Prostate gland (tissue), 2 donors: Measurements from ENCODE around the gene LZIC. TPM values are rescaled to one million over a fixed set of nuclear protein-coding genes. Genes with fewer than 3 reads are reported as not detected.

ENCODE experiments used
- DNase-seq: peaks from one replicate; pipeline ENCODE4 v3.0.0-alpha.2; 2019; ENCODE audit warnings: low spot score
- H3K27ac ChIP-seq, 2 donors: fragments of 200-600 bp; sonication (generic); 2 replicates each; pipeline ENCODE4 v1.5.1; 2017 to 2019
- H3K27me3 ChIP-seq: fragments of 200-600 bp; sonication (generic); replicated peaks from 2 replicates; pipeline ENCODE4 v1.5.1; 2019; ENCODE audit not compliant: insufficient read depth
- H3K36me3 ChIP-seq, 2 donors: fragments of 200-600 bp; sonication (generic); 1 replicate in 1 of 2; 2 replicates in 1 of 2; pipeline versions ENCODE4 v1.5.1 to v1.8.1; 2017 to 2019
- H3K4me1 ChIP-seq: fragments of 200-600 bp; sonication (generic); replicated peaks from 2 replicates; pipeline ENCODE4 v1.5.1; 2019
- H3K4me3 ChIP-seq, 2 donors: fragments of 200-600 bp; sonication (generic); 2 replicates each; pipeline ENCODE4 v1.5.1; 2017 to 2019
- H3K9me3 ChIP-seq: fragments of 200-600 bp; sonication (generic); 2 replicates; pipeline ENCODE4 v1.5.1; 2017
- POLR2A ChIP-seq: fragments of 450-650 bp; IDR thresholded peaks from one replicate; pipeline ENCODE4 v1.6.1; 2016; ENCODE audit warnings: antibody characterized with exemption, mild to moderate bottlenecking
- POLR2AphosphoS5 ChIP-seq: sonication (generic); formaldehyde crosslinking; IDR thresholded peaks from one replicate; pipeline ENCODE4 v1.6.1; 2017; ENCODE audit warnings: antibody characterized with exemption
- WGBS: methylation state at CpG from one replicate; pipeline ENCODE4 v1.1.5; 2018; 5-methylcytosine and 5-hydroxymethylcytosine counted together
- intact Hi-C: fragments of 100-400 bp; cut with DNase I; formaldehyde crosslinking; loops from one replicate; pipeline ENCODE4 v1.14.2; 2022
- microRNA-seq: library from miRNA; unstranded; fragments of <30 nt; microRNA quantifications from one replicate; pipeline ENCODE4, GENCODE V29; 2016
- small RNA-seq, 2 donors: library from RNA; depleted of rRNA; stranded (forward); fragments of <200 nt; gene quantifications; one replicate each; pipeline ENCODE3, GENCODE V24; 2016
- total RNA-seq, 2 donors: library from RNA; depleted of rRNA; stranded (reverse); fragments of >200 nt; gene quantifications; one replicate each; pipeline ENCODE4 v1.1.0, GENCODE V29; 2016
- TF ChIP-seq, protein P1 (sequence below), 4 experiments: fragments of 200-600 bp in 2 of 4; fragments of 450-650 bp in 2 of 4; sonication (generic) in 2 of 4; IDR thresholded peaks; 1 replicate in 3 of 4; 2 replicates in 1 of 4; pipeline ENCODE4 v1.5.1; 2016 to 2019; ENCODE audit warnings: antibody characterized with exemption in 4 of 4, mild to moderate bottlenecking in 2 of 4, moderate library complexity in 2 of 4

LZIC gene
- total RNA-seq, 2 donors from 2014 or later = 21.5 to 42.2 TPM

DNA sequence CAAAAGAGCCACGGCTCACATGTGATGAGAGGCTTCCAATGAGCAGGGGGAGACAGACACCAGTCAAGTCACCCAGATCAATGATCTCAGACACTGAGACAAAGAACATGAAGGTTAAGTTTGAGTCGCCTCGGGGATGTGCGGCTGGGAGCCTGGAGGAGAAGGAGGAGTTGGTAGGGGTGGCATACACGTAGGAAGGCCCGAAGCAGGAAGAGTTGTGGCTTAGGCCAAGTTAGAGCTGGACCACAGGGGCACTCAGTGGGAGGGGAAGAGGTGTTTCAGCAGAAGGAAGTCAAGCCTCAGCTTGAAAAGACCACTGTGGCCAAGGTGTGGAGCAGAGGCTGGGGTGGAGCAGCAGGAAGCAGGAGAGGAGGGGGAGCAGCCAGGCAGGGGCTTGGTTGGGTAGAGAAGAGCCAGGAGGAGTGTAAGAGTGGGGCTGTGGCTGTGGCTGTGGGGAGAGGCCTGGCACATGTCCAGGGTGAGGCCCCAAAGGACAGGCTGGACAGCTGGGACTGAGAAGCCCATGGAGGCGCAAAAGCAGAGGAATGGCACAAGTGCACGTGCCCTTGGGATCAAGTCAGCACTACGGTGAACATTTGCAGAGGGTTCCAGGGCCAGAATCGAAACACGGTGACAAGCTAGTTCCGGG, 60.8 kb downstream of the LZIC start:
- no peaks in the 10 kb centered on the region for H3K36me3 ChIP-seq
- intact Hi-C loops = no loop called here
- H3K27me3 ChIP-seq = no peaks in the 10 kb centered on the region
- no peak overlapping the region for H3K4me3 ChIP-seq
- no peaks in the 10 kb centered on the region for H3K9me3 ChIP-seq
- TF ChIP-seq, protein P1, sequence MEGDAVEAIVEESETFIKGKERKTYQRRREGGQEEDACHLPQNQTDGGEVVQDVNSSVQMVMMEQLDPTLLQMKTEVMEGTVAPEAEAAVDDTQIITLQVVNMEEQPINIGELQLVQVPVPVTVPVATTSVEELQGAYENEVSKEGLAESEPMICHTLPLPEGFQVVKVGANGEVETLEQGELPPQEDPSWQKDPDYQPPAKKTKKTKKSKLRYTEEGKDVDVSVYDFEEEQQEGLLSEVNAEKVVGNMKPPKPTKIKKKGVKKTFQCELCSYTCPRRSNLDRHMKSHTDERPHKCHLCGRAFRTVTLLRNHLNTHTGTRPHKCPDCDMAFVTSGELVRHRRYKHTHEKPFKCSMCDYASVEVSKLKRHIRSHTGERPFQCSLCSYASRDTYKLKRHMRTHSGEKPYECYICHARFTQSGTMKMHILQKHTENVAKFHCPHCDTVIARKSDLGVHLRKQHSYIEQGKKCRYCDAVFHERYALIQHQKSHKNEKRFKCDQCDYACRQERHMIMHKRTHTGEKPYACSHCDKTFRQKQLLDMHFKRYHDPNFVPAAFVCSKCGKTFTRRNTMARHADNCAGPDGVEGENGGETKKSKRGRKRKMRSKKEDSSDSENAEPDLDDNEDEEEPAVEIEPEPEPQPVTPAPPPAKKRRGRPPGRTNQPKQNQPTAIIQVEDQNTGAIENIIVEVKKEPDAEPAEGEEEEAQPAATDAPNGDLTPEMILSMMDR (IDR thresholded peaks at IDR 0.05) = no peak
- TF ChIP-seq POLR2AphosphoS5 = no peak
- TF ChIP-seq POLR2A = no peak
- no peaks in the 10 kb centered on the region for H3K4me1 ChIP-seq
- no peak for DNase-seq
- WGBS = 75% methylated on average over 12 of the region's 12 CpGs
- H3K27ac ChIP-seq = no peak overlapping the region

DNA sequence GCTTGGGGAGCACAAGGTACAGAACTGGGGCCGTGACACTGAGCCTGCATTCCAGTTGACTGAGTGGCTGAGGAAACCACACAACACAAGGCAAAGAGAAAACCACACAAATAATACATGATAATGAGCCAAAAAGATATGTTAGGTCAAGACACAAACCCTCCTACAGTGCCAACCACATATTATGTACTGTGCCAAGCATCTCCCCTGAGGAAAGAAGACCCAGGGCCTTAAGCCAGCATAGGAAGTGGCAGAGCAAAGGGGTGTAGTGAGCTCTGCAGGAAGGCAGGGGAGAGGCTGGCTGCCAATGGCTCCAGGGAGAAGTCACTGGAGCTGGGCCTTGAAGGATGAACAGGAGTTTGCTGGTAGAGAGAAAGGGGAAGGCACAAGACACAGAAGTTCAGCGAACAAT, 61.3 kb downstream of the LZIC start:
- TF ChIP-seq, protein P1 (IDR thresholded peaks at IDR 0.05) = no peak
- TF ChIP-seq POLR2A (no peak), POLR2AphosphoS5 (no peak)
- DNase-seq = no peak
- no peaks in the 10 kb centered on the region for H3K9me3 ChIP-seq
- no peaks in the 10 kb centered on the region for H3K36me3 ChIP-seq
- H3K27ac ChIP-seq = no peak overlapping the region
- H3K27me3 ChIP-seq = no peaks in the 10 kb centered on the region
- no peak overlapping the region for H3K4me3 ChIP-seq
- WGBS = 86% methylated on average over 2 of the region's 2 CpGs
- intact Hi-C loops = no loop called here
- no peaks in the 10 kb centered on the region for H3K4me1 ChIP-seq

Small RNA genes lying within 50 kb of the gene (microRNA-seq; reads per million reads assigned to microRNA genes)
- 0.50 reads per million for gene MIR5697

Small RNA genes lying within 50 kb of the gene (small RNA-seq; reads per million reads assigned to genes)
- 0 reads per million in 2 donors for gene MIR5697

Other genes with a start within 250 kb of the LZIC start
- 100 to 1,000 TPM; 133 to 230 TPM for gene CLSTN1, start 119.4 kb downstream of the LZIC start, total RNA-seq
- 100 to 1,000 TPM in 1 of 2 donors, 10 to 100 TPM in 1; 56.9 to 101 TPM for gene CTNNBIP1, start 33.1 kb downstream of the LZIC start, total RNA-seq
- 1 to 10 TPM; 7.2 to 8.7 TPM for gene NMNAT1, start 84 bp upstream of the LZIC start, total RNA-seq
- 10 to 100 TPM in 1 of 2 donors, 1 to 10 TPM in 1; 5.9 to 23.5 TPM for gene RBP7, start 53.8 kb upstream of the LZIC start, total RNA-seq
- 10 to 100 TPM; 49.0 to 68.1 TPM for gene UBE4B, start 89.6 kb upstream of the LZIC start, total RNA-seq